Small intestine (tissue), 7 donors: Measurements from ENCODE around the gene PCBD2. TPM values are rescaled to one million over a fixed set of nuclear protein-coding genes. Genes with fewer than 3 reads are reported as not detected.
A peak's percentile ranks its signal among the peaks of the same experiment; 100 is the strongest.

Experiments used
- DNase-seq, 2 donors: peaks; one replicate each; pipeline versions ENCODE4 v3.0.0 to v3.0.0-alpha.2; 2013
- FAIRE-seq: peaks from 2 replicates; lab custom pipeline; 2012; peaks lifted over from hg19 to GRCh38; lab: Jason Lieb, UNC
- H3K27ac ChIP-seq, 3 donors: one replicate each; pipeline ENCODE4 v1.5.1; 2013; ENCODE audit warnings: low read length in 2 of 3, mild to moderate bottlenecking in 2 of 3, control low read depth in 1 of 3, inconsistent platforms in 1 of 3, low read depth in 1 of 3, moderate library complexity in 1 of 3
- H3K27me3 ChIP-seq, 3 donors: one replicate each; pipeline ENCODE4 v1.6.1; 2013; ENCODE audit warnings: low read length in 3 of 3, inconsistent platforms in 1 of 3; ENCODE audit not compliant: control insufficient read depth in 3 of 3, insufficient read depth in 3 of 3
- H3K36me3 ChIP-seq, 3 donors: one replicate each; pipeline ENCODE4 v1.6.1; 2013; ENCODE audit warnings: low read length in 3 of 3, inconsistent platforms in 1 of 3, low read depth in 1 of 3, mild to moderate bottlenecking in 1 of 3, moderate library complexity in 1 of 3; ENCODE audit not compliant: control insufficient read depth in 3 of 3, insufficient read depth in 2 of 3
- H3K4me1 ChIP-seq, 3 donors: one replicate each; pipeline ENCODE4 v1.6.1; 2013; ENCODE audit warnings: low read length in 2 of 3, inconsistent platforms in 1 of 3, low read depth in 1 of 3, mild to moderate bottlenecking in 1 of 3, moderate library complexity in 1 of 3; ENCODE audit not compliant: control insufficient read depth in 3 of 3, insufficient read depth in 2 of 3
- H3K4me3 ChIP-seq, 3 donors: one replicate each; pipeline ENCODE4 v1.5.1; 2013; ENCODE audit warnings: low read length in 3 of 3, control low read depth in 1 of 3, inconsistent platforms in 1 of 3, low read depth in 1 of 3, mild to moderate bottlenecking in 1 of 3, moderate library complexity in 1 of 3
- H3K9me3 ChIP-seq, 2 donors: one replicate each; pipeline ENCODE4 v1.6.1; 2013; ENCODE audit warnings: low read depth in 1 of 2, low read length in 1 of 2; ENCODE audit not compliant: control insufficient read depth in 2 of 2, insufficient read depth in 1 of 2
- WGBS, 3 donors: extraction: QIAGEN DNeasy Blood & Tissue Kit; methylation state at CpG; one replicate each; pipeline ENCODE4 v1.1.7; 2013; 5-methylcytosine and 5-hydroxymethylcytosine counted together
- polyA plus RNA-seq, 4 donors: library from polyadenylated mRNA; stranded (reverse) in 3 of 4; unstranded in 1 of 4; fragments of 200-250 nt in 3 of 4; fragments of 120-200 nt in 1 of 4; gene quantifications; one replicate each; pipeline versions ENCODE4 v1.2.1 to v1.2.3, GENCODE V29; 2013
- donor health status: healthy with polysubstance abuse.
- donor health status: control.
- donor health status: control.
- donor health status: Bipolar disorder and iron deficiency.
- donor health status: healthy.

PCBD2 gene
- polyA plus RNA-seq, 4 donors: 5.9 to 19.2 (median 12.4) TPM

GRCh38 chr5:134935711-134936602 lies 31.0 kb downstream of the PCBD2 start:
- Histone ChIP-seq H3K4me3 (no peak overlapping the region), H3K4me1 (no peaks in the 10 kb centered on the region), H3K27me3 (no peaks in the 10 kb centered on the region), H3K36me3 (peaks cover 5 to 21% (median 18%) of the 10 kb centered on the region in 3 donors), H3K9me3 (no peaks in the 10 kb centered on the region), H3K27ac (no peak overlapping the region)
- no peak for FAIRE-seq
- 74 to 88% (median 86%) methylated on average over 12 of the region's 12 CpGs for WGBS, 3 donors
- DNase-seq: no peak

- 82 to 95% (median 95%) methylated on average over 8 of the region's 8 CpGs for WGBS, 3 donors
- Histone ChIP-seq H3K4me1 (no peaks in the 10 kb centered on the region), H3K9me3 (no peaks in the 10 kb centered on the region), H3K4me3 (no peak overlapping the region), H3K27me3 (no peaks in the 10 kb centered on the region), H3K36me3 (peaks cover 3 to 16% (median 15%) of the 10 kb centered on the region in 3 donors), H3K27ac (no peak overlapping the region)
- DNase-seq: no peak
- FAIRE-seq: no peak
These were observed 32.6 kb downstream of the PCBD2 start for GRCh38 chr5:134937526-134937925.

- Histone ChIP-seq H3K4me1 (no peaks in the 10 kb centered on the region), H3K9me3 (no peaks in the 10 kb centered on the region), H3K27ac (no peak overlapping the region), H3K4me3 (no peak overlapping the region), H3K36me3 (peaks cover 3 to 15% (median 15%) of the 10 kb centered on the region in 3 donors), H3K27me3 (no peaks in the 10 kb centered on the region)
- no peak for DNase-seq
- FAIRE-seq: no peak
- WGBS, 3 donors: 78 to 94% (median 89%) methylated on average over 6 of the region's 6 CpGs
These were observed 33.1 kb downstream of the PCBD2 start for GRCh38 chr5:134938030-134938429.

- Histone ChIP-seq H3K36me3 (peaks cover 3 to 12% (median 11%) of the 10 kb centered on the region in 3 donors), H3K9me3 (no peaks in the 10 kb centered on the region), H3K27me3 (no peaks in the 10 kb centered on the region), H3K4me1 (no peaks in the 10 kb centered on the region), H3K27ac (no peak overlapping the region), H3K4me3 (no peak overlapping the region)
- FAIRE-seq: no peak
- 86 to 95% (median 95%) methylated on average over 1 of the region's 1 CpG for WGBS, 3 donors
- no peak for DNase-seq
These were observed 34.6 kb downstream of the PCBD2 start for GRCh38 chr5:134939500-134939899.

GRCh38 chr5:134943547-134943946 lies 38.6 kb downstream of the PCBD2 start:
- Histone ChIP-seq H3K27ac (peak overlapping the region in 1 of 3 donors; percentile 11), H3K27me3 (no peaks in the 10 kb centered on the region), H3K36me3 (peaks cover 0 to 5% (median 2%) of the 10 kb centered on the region in 3 donors), H3K4me3 (no peak overlapping the region), H3K4me1 (no peaks in the 10 kb centered on the region), H3K9me3 (no peaks in the 10 kb centered on the region)
- no peak for DNase-seq
- no peak for FAIRE-seq
- 67 to 84% (median 83%) methylated on average over 1 of the region's 1 CpG for WGBS, 3 donors

GRCh38 chr5:134944630-134945029 lies 39.7 kb downstream of the PCBD2 start:
- H3K27me3 ChIP-seq: no peaks in the 10 kb centered on the region
- FAIRE-seq (no peak), DNase-seq (no peak)
- WGBS, 3 donors: 61 to 83% (median 83%) methylated on average over 1 of the region's 1 CpG
- H3K27ac ChIP-seq: no peak overlapping the region
- no peaks in the 10 kb centered on the region for H3K9me3 ChIP-seq
- no peaks in the 10 kb centered on the region for H3K4me1 ChIP-seq
- H3K4me3 ChIP-seq: no peak overlapping the region
- peaks cover 0 to 5% (median 2%) of the 10 kb centered on the region in 3 donors for H3K36me3 ChIP-seq

GRCh38 chr5:134945041-134945440 lies 40.1 kb downstream of the PCBD2 start:
- no peak overlapping the region for H3K4me3 ChIP-seq
- no peak for FAIRE-seq
- DNase-seq: no peak
- H3K36me3 ChIP-seq: peaks cover 0 to 5% (median 2%) of the 10 kb centered on the region in 3 donors
- H3K4me1 ChIP-seq: no peaks in the 10 kb centered on the region
- H3K27ac ChIP-seq: no peak overlapping the region
- WGBS, 3 donors: 82 to 98% (median 84%) methylated on average over 2 of the region's 2 CpGs
- no peaks in the 10 kb centered on the region for H3K27me3 ChIP-seq
- no peaks in the 10 kb centered on the region for H3K9me3 ChIP-seq

GRCh38 chr5:134948911-134949310 lies 44.0 kb downstream of the PCBD2 start:
- DNase-seq (no peak), FAIRE-seq (no peak)
- WGBS, 3 donors: 75 to 88% (median 88%) methylated on average over 5 of the region's 5 CpGs
- Histone ChIP-seq H3K27ac (no peak overlapping the region), H3K27me3 (no peaks in the 10 kb centered on the region), H3K4me1 (no peaks in the 10 kb centered on the region), H3K4me3 (no peak overlapping the region), H3K9me3 (peaks cover 0 to 5% of the 10 kb centered on the region in 2 donors), H3K36me3 (peaks cover 0 to 2% (median 0%) of the 10 kb centered on the region in 3 donors)
